Measurements from ENCODE around the gene ASMTL. TPM values are rescaled to one million over a fixed set of nuclear protein-coding genes. Genes with fewer than 3 reads are reported as not detected.
A peak's percentile ranks its signal among the peaks of the same experiment; 100 is the strongest.

The ASMTL gene
- total and polyA plus RNA-seq, 2 of the 13 experiments (the other 11 are each of a cell fraction or from before 2014, with no cell fraction given), result 5.6 to 16.3 TPM

- TF ChIP-seq ZNF740 (CRISPR knock-in tag; IDR thresholded peaks at IDR 0.05), result no peak
Observed at GRCh38 chrX:1391370-1391706, 61.4 kb downstream of the ASMTL start (continued).

- H3K36me3 ChIP-seq (replicated peaks in 1 of 2; ENCODE audit: control insufficient read depth in 1 of 2, insufficient read depth in 2 of 2, low read length in 2 of 2), result peaks cover 29 to 54% of the 10 kb centered on the region in 2 experiments
- H3K27ac ChIP-seq (ENCODE audit: extremely low read length, insufficient read depth, low read length), result peak overlapping the region; percentile 99
- peaks cover 49% of the 10 kb centered on the region for H3K79me2 ChIP-seq (ENCODE audit: insufficient read depth, low read length)
- H3K4me3 ChIP-seq (replicated peaks in 1 of 3; ENCODE audit: insufficient read depth in 1 of 3, low read depth in 2 of 3, low read length in 3 of 3), result peak overlapping the region; percentile 94 to 100 (median 96)
- 51% methylated on average over 22 of the region's 30 CpGs for WGBS (ENCODE audit: low lambda C conversion rate)
- ChIA-PET POLR2A (no interaction called here), CTCF (ENCODE audit: low intra/inter-chr PET ratio, low total read pairs) (no interaction called here)
- H3K27me3 ChIP-seq (ENCODE audit: control insufficient read depth in 1 of 2, insufficient read depth in 2 of 2, low read length in 2 of 2), result no peaks in the 10 kb centered on the region; a peak in 1 of 5 replicates
- peaks cover 64% of the 10 kb centered on the region for H4K20me1 ChIP-seq (ENCODE audit: insufficient read depth, low read length)
- TF ChIP-seq ZNF121 (CRISPR knock-in tag; IDR thresholded peaks at IDR 0.05) (peak; percentile 71; the same call in 1 of the 2 replicates), PRDM10 (CRISPR knock-in tag; IDR thresholded peaks at IDR 0.05; ENCODE audit: low read depth) (no peak), ZNF891 (CRISPR knock-in tag; IDR thresholded peaks at IDR 0.05) (0 out of 2 replicates have a peak, but pooled peaks have one; percentile 6), KLF16 (CRISPR knock-in tag; IDR thresholded peaks at IDR 0.05) (no peak)
- no TSS peak for BruUV-seq (replicated peaks)
- no peak for DNase-seq (ENCODE audit: low spot score)
- in situ Hi-C loops (cut with HindIII; ENCODE audit: extremely low pct_ligation_motif_present, low pct_unique_long_range_greater_than_20kb) (no loop called here), intact Hi-C loops (cut with micrococcal nuclease; ENCODE audit: unreplicated experiment) (loop anchor here (5.0 kb wide), 1 partner anchor 62 kb away; the partner anchor contains the start of gene ASMTL)
- H3K9me3 ChIP-seq (ENCODE audit: low read length), result no peaks in the 10 kb centered on the region
- ATAC-seq, result no peak
- peaks cover 50% of the 10 kb centered on the region for H3K4me1 ChIP-seq (ENCODE audit: insufficient read depth, low read length)
- peak overlapping the region; percentile 100 for H3K4me2 ChIP-seq (ENCODE audit: low read depth, low read length)
- H2AFZ ChIP-seq (ENCODE audit: low read length), result no peak overlapping the region
- peak overlapping the region; percentile 99 for H3K9ac ChIP-seq (ENCODE audit: insufficient read depth, low read depth, low read length)
- no peak for FAIRE-seq
Observed at GRCh38 chrX:1390621-1391369, 61.9 kb downstream of the ASMTL start.
